ENCODE data around the gene KDELR3. TPM values are rescaled to one million over a fixed set of nuclear protein-coding genes. Genes with fewer than 3 reads are reported as not detected.

KDELR3 gene
- total and polyA plus RNA-seq, 2 of the 8 experiments (the other 6 are each of a cell fraction or from before 2014, with no cell fraction given): 7.9 to 13.0 TPM

DNA sequence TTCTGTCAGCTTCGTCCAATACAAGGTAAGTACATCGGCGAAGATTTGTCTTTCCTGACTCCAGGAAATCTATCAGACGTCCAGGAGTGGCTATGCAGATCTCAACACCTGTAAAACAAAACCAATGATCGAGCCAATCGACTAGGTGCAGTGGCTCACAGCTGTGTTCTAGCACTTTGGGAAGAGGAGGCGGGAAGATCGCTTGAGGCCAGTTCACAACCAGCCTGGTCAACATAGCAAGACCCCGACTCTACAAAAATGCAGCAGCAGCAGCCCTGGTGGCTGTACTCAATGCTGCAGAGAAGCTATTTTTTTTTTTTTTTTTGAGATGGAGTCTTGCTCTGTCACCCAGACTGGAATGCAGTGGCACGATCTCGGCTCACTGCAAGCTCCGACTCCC lies 27.0 kb downstream of the KDELR3 start:
- H4K20me1 ChIP-seq (replicated peaks in 1 of 2; ENCODE audit: control insufficient read depth in 1 of 2, insufficient read depth in 2 of 2, low read length in 2 of 2): peaks cover 5 to 10% of the 10 kb centered on the region in 2 experiments
- no peaks in the 10 kb centered on the region for H3K23me2 ChIP-seq (ENCODE audit: low read depth, low read length)
- no peak overlapping the region for H3K4me2 ChIP-seq (ENCODE audit: insufficient read depth in 1 of 2, low read depth in 2 of 2, low read length in 2 of 2)
- no peak overlapping the region for H2AFZ ChIP-seq (ENCODE audit: low read length)
- H3K27me3 ChIP-seq (replicated peaks in 1 of 4; ENCODE audit: control insufficient read depth in 3 of 4, extremely low read depth in 1 of 4, insufficient read depth in 3 of 4, low read length in 3 of 4): no peaks in the 10 kb centered on the region
- H3K79me1 ChIP-seq (ENCODE audit: low read depth, low read length): no peaks in the 10 kb centered on the region; the same call in 1 of the 2 replicates
- no peak overlapping the region for H3K14ac ChIP-seq (ENCODE audit: insufficient read length)
- H3K79me2 ChIP-seq (ENCODE audit: control insufficient read depth in 1 of 2, insufficient read depth in 2 of 2, low read length in 2 of 2): peaks cover 0 to 36% of the 10 kb centered on the region in 2 experiments; a peak in 2 of 4 replicates
- DNase-seq (ENCODE audit: low read depth in 1 of 2, low spot score in 2 of 2) (no peak), FAIRE-seq (no peak)
- no peak overlapping the region for H3K27ac ChIP-seq (ENCODE audit: low read depth, low read length)
- H3K56ac ChIP-seq (replicated peaks; ENCODE audit: insufficient read length, low read depth, low read length): no peak overlapping the region
- no peak overlapping the region for H3K23ac ChIP-seq (ENCODE audit: insufficient read length)
- no peak overlapping the region for H2BK5ac ChIP-seq (ENCODE audit: low read depth, low read length)
- WGBS, 2 experiments (ENCODE audit: extremely low coverage in 1 of 2, insufficient coverage in 1 of 2, insufficient read length in 1 of 2, insufficient replicate concordance in 2 of 2, low coverage in 1 of 2, low lambda C conversion rate in 2 of 2, missing lambda C conversion rate in 1 of 2): 97% methylated on average over 12 of the region's 12 CpGs; no CpG with 5 or more reads in 1 of the 2 experiments
- H3K4me3 ChIP-seq (ENCODE audit: extremely low read depth in 1 of 4, insufficient read depth in 2 of 4, low read depth in 3 of 4, low read length in 4 of 4): no peak overlapping the region
- H3K36me3 ChIP-seq (ENCODE audit: control insufficient read depth in 2 of 4, insufficient read depth in 4 of 4, low read length in 3 of 4): peaks cover 61 to 100% (median 94%) of the 10 kb centered on the region in 4 experiments
- ChIA-PET POLR2A (ENCODE audit: partially characterized antibody) (interaction anchor here (0.8 to 40.8 kb wide), 8 partner anchors 5 to 82 kb away, joined by 3 to 1102 read pairs (median 6); partner anchors contain the start of genes DMC1 and KDELR3), CTCF (ENCODE audit: partially characterized antibody) (interaction anchor here (0.6 to 1.7 kb wide), 9 partner anchors 9 to 1984 kb away, joined by 3 to 9 read pairs (median 3); no protein-coding TSS in a partner anchor)
- no peak overlapping the region for H2AK5ac ChIP-seq (ENCODE audit: low read depth, low read length)
- H3K9ac ChIP-seq (replicated peaks in 1 of 4; ENCODE audit: extremely low read depth in 1 of 4, low read depth in 3 of 4, low read length in 3 of 4): no peak overlapping the region
- H2BK120ac ChIP-seq (replicated peaks; ENCODE audit: low read depth, low read length): no peak overlapping the region
- no peak overlapping the region for H4K8ac ChIP-seq (ENCODE audit: extremely low read depth, insufficient read depth, low read length)
- H4K91ac ChIP-seq (replicated peaks; ENCODE audit: insufficient read length, low read length): no peak overlapping the region
- H2BK20ac ChIP-seq (ENCODE audit: low read length): no peak overlapping the region
- no peak overlapping the region for H3K4ac ChIP-seq (replicated peaks; ENCODE audit: insufficient read length, low read depth, low read length)
- H4K5ac ChIP-seq (ENCODE audit: insufficient read length, low read depth, low read length): no peak overlapping the region
- peaks cover 0 to 3% (median 2%) of the 10 kb centered on the region in 4 experiments; a peak in 3 of 7 replicates for H3K4me1 ChIP-seq (replicated peaks in 1 of 4; ENCODE audit: control insufficient read depth in 3 of 4, insufficient read depth in 4 of 4, low read length in 3 of 4)
- H2BK15ac ChIP-seq (ENCODE audit: low read length): no peak overlapping the region
- no peak overlapping the region for H3K18ac ChIP-seq (ENCODE audit: extremely low read depth, low read length)
- H2BK12ac ChIP-seq (ENCODE audit: low read depth, low read length): no peak overlapping the region
- H3K9me3 ChIP-seq (ENCODE audit: insufficient read depth in 2 of 2, low read depth in 1 of 2, low read length in 1 of 2): no peaks in the 10 kb centered on the region
- TF ChIP-seq RAD21 (IDR thresholded peaks at IDR 0.05 in 1 of 2, conservative IDR thresholded peaks at IDR 0.05 in 1 of 2; ENCODE audit: low read depth in 2 of 2, low read length in 2 of 2) (peak in 1 of 2 experiments; percentile 29; a peak in 2 of 4 replicates), NRF1 (IDR thresholded peaks at IDR 0.05; ENCODE audit: low read depth, low read length) (no peak), PHF8 (conservative IDR thresholded peaks at IDR 0.05; ENCODE audit: low read depth, low read length) (no peak)
